Stromal cell of bone marrow (primary cell): ENCODE measurements around the gene EIF1B.
A peak's percentile ranks its signal among the peaks of the same experiment; 100 is the strongest.
"Not testable (repeated sequence)": the region's sequence is repeated elsewhere in the genome, so short reads cannot be mapped to it uniquely, and the experiment has no call there.

Experiments
- DNase-seq: peaks from one replicate; pipeline ENCODE4 v3.0.0-alpha.2; 2012; ENCODE audit warnings: low read depth

Gene EIF1B

GRCh38 chr3:40309418-40309924 is at the start of gene EIF1B:
TSS of gene EIF1B (plus strand) at chr3:40309707. CDS start at chr3:40309942, 235 bp downstream.
- DNase-seq, result peak; percentile 94

- DNase-seq, result no peak
Measured at GRCh38 chr3:40262331-40262730, 47.2 kb upstream of the EIF1B start.

GRCh38 chr3:40264451-40264850 is 45.1 kb upstream of the EIF1B start:
- no peak for DNase-seq

DNA sequence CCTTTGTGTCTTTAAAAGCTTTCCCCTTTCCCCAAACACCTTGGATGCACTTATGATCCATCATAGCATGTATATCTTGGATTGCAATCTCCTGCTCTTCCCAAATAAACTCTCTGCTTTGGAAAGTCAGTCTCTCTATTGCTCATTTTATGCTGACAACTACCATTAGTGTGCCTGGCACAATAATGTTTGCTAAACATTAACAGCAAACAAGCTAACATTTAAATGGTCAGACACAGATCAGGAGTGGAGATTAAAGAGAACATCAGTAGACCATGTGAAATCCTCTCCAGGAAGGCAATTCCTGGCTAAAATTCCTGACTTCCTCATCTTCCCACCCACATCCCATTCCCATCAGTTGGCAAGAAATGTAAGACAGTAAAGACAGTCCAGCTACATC is 44.3 kb upstream of the EIF1B start:
- DNase-seq, result no peak

DNA sequence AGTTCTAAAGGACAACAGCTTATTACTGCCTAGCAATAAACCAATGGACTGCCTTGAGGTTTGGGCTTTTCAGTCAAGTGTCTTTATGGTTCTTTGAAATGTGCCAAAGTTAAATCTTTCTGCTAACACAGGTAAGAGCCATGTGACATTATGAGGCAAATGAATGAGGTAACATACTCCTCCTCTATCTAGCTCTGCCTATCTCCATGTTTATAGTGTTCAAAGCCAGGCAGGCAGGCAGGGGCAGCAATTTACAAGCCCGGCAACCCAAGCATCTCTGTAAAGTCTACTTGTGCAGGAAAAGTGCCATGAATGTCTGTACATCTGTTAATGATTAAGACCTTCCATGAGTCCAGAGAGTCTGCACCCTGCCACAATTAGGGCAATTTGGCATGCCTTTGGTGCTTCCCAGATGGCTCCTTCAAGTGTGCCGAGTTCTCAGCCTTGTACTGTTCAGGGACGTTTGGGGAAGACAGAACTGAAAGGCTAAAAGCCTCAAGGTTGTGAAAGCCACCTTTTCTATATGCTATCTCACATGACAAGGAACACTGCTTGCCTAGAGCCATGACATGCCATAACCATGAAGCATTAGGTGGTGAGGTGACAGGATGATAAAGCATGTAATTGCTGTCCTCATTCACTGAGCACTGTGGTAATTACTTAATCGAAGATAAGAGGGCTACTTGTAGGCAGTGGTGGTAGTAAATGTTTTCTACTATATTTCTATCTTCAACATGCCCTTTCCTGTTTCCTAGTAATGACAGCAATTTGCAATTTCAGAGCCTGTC is 41.4 kb upstream of the EIF1B start:
- DNase-seq, result no peak

DNA sequence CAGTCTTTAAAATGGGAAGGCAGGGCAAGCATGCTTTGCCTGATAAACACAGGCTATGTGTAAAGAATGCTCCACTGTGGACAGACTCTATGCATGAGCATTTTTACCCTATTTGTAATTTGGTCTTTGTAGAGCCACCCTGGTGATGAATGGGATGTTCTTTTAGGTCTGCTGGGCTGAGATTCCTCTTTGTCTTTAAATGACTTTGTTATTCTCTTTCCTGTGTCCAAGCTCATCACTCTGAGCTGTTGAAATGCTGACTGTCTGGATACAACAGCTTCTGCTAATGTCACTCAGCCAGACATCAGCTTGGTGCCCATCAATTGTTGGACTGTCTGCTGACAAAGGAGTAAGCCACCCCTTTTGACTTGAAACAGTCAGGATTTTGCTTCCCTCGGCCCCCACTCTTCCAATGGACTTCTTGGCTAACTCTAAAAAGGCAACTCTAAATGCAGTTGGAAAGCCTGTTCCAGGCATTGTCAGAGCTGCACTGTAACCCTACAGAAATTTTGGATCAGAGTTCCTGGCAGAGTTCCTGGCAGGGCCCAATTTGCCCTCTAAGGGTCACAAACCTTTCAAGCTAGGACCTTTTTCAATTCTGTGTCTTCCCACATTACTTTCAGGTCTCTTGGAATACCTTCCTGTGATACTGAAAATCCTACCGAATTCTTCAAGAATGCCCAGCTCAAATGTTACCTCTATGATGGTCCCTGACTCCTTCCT is 40.5 kb upstream of the EIF1B start:
- DNase-seq, result no peak

DNA sequence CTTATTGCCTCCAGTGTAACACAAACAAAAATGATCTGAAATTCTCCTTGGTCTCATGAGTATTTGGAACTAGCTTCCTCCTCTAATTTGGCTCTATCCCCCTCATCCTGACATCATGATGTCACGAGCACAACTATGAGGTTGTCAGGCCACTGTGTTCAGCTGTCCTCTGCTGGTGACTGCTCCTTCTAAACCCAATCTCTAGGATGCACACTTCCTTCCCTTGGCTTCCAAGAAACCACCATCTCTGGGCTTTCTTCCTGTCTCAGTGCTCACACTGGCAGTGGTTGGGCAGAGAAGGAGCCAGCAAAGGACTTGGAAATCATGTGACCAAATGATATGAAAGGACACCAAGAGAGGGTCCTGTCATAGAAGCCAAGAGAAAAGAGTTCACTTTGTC is 30.7 kb upstream of the EIF1B start:
- no peak for DNase-seq

GRCh38 chr3:40281995-40282394 is 27.5 kb upstream of the EIF1B start:
- DNase-seq, result no peak

DNA sequence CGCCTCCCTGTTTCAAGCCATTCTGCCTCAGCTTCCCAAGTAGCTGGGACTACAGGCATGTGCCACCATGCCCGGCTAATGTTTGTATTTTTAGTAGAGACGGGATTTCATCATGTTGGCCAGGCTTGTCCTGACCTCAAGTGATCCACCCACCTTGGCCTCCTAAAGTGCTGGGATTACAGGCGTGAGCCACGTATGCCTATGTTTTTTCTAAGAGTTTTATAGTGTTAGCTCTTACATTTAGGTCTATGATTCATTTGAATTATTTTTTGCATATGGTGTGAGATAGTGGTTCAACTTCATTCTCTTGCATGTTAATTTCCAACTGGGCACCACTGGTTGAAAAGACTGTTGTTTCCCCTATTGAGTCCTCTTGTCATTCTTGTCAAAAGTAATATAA is 26.4 kb upstream of the EIF1B start:
- not testable (repeated sequence) for DNase-seq

GRCh38 chr3:40287248-40287647 is 22.3 kb upstream of the EIF1B start:
- DNase-seq, result no peak

GRCh38 chr3:40290396-40290795 is 19.1 kb upstream of the EIF1B start:
- DNase-seq, result no peak

DNA sequence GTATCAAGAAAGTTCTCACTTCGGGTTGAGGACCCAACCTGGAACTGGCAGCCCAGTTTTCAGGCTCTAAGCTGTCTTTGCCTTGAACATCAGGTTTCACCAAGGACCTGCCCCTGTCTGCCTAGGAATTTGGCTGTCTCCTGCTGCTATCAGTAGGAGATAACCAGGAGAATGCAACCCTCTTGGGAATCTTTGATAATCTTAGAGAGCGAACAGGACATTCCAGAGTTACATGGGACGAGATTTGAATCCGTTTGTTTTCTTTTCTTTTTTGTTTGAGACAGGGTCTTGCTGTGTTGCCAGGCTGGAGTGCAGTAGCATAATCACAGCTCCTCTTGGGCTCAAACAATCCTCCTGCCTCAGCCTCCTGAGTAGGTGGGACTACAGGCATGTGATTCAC is 18.0 kb upstream of the EIF1B start:
- no peak for DNase-seq

GRCh38 chr3:40292637-40293349 is 16.7 kb upstream of the EIF1B start:
- DNase-seq, result no peak

DNA sequence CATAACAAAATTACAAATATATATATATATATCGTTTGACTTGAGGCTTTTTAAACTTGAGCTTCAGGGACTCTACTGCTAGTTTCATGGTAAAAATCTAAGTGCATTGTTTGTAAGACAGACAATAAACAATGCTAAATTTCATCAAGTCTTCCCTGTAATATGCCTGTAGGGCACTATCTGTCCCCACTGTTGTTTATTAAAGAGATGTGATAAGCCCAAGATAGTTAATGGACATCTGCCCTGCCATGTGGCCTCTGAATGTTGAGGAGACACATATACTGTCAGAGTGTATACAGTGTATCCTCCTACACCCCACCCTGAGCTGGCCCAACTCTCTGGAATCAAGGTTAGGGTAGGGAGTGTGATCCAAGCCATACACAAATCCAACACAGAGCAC is 15.1 kb upstream of the EIF1B start:
- DNase-seq, result no peak

GRCh38 chr3:40298075-40298474 is 11.4 kb upstream of the EIF1B start:
- no peak for DNase-seq

GRCh38 chr3:40299130-40299720 is 10.3 kb upstream of the EIF1B start:
- no peak for DNase-seq

GRCh38 chr3:40299721-40300335 is 9.7 kb upstream of the EIF1B start:
- DNase-seq, result peak; percentile 83

DNA sequence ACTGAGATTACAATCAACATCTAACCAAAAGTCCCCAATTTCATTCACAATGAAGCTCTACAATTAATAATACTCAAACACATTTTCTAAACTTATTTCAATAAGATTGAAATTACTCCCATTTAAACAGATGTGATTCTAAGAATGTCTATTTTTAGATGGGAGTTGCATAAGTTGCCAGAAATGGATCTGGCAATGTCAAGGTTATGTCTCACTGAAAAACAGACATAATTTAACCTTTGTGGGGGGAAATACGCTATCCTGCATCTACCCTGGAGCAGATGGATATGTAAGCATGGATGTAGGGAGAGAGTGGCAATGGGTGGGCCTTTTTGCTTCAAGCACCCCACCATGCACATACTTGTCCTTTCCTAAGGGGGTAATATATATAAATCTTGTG is 6.7 kb upstream of the EIF1B start:
- DNase-seq, result no peak

DNA sequence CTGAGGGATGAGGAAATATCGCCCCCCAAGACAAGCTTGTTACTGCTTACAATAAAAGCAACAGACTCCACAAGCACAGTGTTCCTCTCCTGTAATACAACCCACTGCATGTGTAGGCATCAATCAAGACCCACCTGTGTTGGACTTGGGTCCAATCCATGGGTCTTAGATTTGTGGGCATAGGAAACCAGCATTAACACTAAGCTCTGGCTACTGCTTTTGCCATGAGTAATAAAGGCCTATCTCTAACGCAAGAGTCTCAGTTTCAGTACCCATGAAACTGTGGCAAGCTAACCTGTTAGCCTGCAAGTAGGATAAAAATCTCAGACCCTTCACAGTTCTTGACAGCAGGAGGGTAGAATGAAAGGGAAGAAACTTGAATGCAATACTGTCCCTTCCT is 5.2 kb upstream of the EIF1B start:
- no peak for DNase-seq

DNA sequence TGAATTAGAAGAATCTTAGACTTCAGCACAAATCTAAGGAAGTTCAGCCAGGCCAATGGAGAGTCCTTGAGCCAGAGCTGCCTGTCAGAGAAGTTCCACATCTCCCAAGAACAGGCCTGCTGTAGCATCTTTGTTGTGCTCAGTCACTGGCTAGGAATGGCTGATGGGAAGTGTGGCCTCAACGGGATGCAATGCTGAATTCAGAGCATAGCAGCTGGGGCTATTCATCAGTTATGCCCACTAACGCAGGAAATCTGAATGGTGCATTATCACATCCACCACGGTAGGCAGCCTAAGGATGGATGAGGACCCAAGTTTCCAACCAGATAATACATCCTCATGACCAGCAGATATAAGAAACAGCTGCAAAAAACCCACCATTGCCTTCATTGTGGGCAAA is 3.2 kb upstream of the EIF1B start:
- DNase-seq, result no peak

GRCh38 chr3:40307176-40307575 is 2.3 kb upstream of the EIF1B start:
- DNase-seq, result no peak
